Osteoblast (primary cell): Measurements from ENCODE around the gene CLDN5. TPM values are rescaled to one million over a fixed set of nuclear protein-coding genes. Genes with fewer than 3 reads are reported as not detected.
A peak's percentile ranks its signal among the peaks of the same experiment; 100 is the strongest.

Experiments used
- DNase-seq: peaks from one replicate; pipeline ENCODE4 v3.0.0; 2011; ENCODE audit warnings: low spot score, mixed read lengths; ENCODE audit not compliant: insufficient read length; ENCODE audit errors: missing footprints
- H2AFZ ChIP-seq: 2 replicates; pipeline ENCODE4 v1.6.0; 2011; ENCODE audit warnings: mild to moderate bottlenecking, low read length
- H3K27ac ChIP-seq: 2 replicates; pipeline ENCODE4 v1.5.1; 2011; ENCODE audit warnings: mild to moderate bottlenecking, low read depth, low read length, moderate library complexity
- H3K27me3 ChIP-seq: 2 replicates; pipeline ENCODE4 v1.6.0; 2012; ENCODE audit warnings: mild to moderate bottlenecking, control low read depth, inconsistent platforms, low read length, moderate library complexity; ENCODE audit not compliant: insufficient read depth
- H3K36me3 ChIP-seq: 2 replicates; pipeline ENCODE4 v1.5.1; 2011; ENCODE audit warnings: mild to moderate bottlenecking, low read length, control low read depth, moderate library complexity; ENCODE audit not compliant: insufficient read depth
- H3K4me1 ChIP-seq: 2 replicates; pipeline ENCODE4 v1.5.1; 2011; ENCODE audit warnings: mild to moderate bottlenecking, low read length, control low read depth, moderate library complexity; ENCODE audit not compliant: insufficient read depth
- H3K4me2 ChIP-seq: 2 replicates; pipeline ENCODE4 v1.6.0; 2011; ENCODE audit warnings: mild to moderate bottlenecking, low read length; ENCODE audit not compliant: insufficient read depth
- H3K4me3 ChIP-seq: fragments of 200-600 bp; sonication (generic); 3 replicates; pipeline ENCODE4 v1.5.1; 2012; ENCODE audit warnings: mild to moderate bottlenecking, low read length, inconsistent platforms; ENCODE audit not compliant: insufficient read depth
- H3K79me2 ChIP-seq: 2 replicates; pipeline ENCODE4 v1.6.0; 2012; ENCODE audit warnings: mild to moderate bottlenecking, low read length, control low read depth, inconsistent platforms; ENCODE audit not compliant: insufficient read depth
- H3K9me3 ChIP-seq: 2 replicates; pipeline ENCODE4 v1.5.1; 2011; ENCODE audit warnings: low read depth, low read length, control low read depth
- H4K20me1 ChIP-seq: 2 replicates; pipeline ENCODE4 v1.6.0; 2012; ENCODE audit warnings: mild to moderate bottlenecking, low read length, control low read depth; ENCODE audit not compliant: insufficient read depth
- total RNA-seq: library from RNA; depleted of rRNA; stranded (reverse); fragments of >200 nt; gene quantifications from 2 replicates; pipeline ENCODE4 v1.2.3, GENCODE V29; 2012
- TF ChIP-seq, protein P1 (sequence below): IDR thresholded peaks from 2 replicates; pipeline ENCODE4 v1.5.1; 2011; ENCODE audit warnings: mild to moderate bottlenecking, low read depth, low read length, moderate library complexity; ENCODE audit errors: extremely low read depth

CLDN5 gene
- total RNA-seq, 1 donor, result not detected

DNA sequence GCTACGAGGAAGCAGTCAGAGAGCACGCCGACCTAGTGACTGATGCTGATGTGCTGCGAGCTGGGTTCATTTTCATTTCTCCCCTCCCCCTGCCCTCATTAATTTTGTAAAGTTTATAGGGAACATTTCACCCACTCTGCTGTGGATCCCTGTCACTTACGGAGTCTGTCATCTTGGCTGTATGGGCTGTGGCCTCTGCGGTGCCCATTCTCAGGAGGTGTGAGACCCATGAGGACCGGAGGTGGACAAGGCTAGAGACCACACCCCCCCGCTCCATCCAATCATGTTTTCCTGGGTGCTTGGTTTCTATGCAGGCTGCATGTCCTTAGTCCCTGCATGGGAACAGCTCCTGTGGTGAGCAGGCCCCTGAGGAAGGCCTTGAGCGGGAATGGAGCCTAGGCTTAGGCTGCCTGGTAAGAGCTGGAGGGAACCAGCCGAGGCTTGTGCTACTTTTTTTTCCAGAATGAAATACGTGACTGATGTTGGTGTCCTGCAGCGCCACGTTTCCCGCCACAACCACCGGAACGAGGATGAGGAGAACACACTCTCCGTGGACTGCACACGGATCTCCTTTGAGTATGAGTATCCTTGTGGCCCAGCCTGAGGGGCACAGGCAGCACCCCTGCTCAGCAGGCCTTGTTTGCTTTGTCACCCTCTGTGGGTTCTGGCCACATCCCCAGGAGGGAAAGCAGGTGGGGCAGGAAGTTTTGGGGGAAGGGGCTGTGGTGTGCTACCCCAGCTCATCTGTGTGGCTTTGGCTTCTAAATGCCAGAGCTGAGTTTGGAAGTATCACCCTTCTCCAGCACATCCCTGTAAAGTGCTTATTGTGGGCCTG is 19.1 kb downstream of the CLDN5 start:
- Histone ChIP-seq H3K4me1 (no peaks in the 10 kb centered on the region), H3K4me3 (no peak overlapping the region), H2AFZ (no peak overlapping the region), H3K4me2 (no peak overlapping the region), H3K27ac (no peak overlapping the region), H3K79me2 (no peaks in the 10 kb centered on the region), H3K27me3 (no peaks in the 10 kb centered on the region), H3K36me3 (no peaks in the 10 kb centered on the region), H4K20me1 (no peaks in the 10 kb centered on the region), H3K9me3 (no peaks in the 10 kb centered on the region)
- DNase-seq, result peak; percentile 15
- TF ChIP-seq, protein P1, sequence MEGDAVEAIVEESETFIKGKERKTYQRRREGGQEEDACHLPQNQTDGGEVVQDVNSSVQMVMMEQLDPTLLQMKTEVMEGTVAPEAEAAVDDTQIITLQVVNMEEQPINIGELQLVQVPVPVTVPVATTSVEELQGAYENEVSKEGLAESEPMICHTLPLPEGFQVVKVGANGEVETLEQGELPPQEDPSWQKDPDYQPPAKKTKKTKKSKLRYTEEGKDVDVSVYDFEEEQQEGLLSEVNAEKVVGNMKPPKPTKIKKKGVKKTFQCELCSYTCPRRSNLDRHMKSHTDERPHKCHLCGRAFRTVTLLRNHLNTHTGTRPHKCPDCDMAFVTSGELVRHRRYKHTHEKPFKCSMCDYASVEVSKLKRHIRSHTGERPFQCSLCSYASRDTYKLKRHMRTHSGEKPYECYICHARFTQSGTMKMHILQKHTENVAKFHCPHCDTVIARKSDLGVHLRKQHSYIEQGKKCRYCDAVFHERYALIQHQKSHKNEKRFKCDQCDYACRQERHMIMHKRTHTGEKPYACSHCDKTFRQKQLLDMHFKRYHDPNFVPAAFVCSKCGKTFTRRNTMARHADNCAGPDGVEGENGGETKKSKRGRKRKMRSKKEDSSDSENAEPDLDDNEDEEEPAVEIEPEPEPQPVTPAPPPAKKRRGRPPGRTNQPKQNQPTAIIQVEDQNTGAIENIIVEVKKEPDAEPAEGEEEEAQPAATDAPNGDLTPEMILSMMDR, result no peak

DNA sequence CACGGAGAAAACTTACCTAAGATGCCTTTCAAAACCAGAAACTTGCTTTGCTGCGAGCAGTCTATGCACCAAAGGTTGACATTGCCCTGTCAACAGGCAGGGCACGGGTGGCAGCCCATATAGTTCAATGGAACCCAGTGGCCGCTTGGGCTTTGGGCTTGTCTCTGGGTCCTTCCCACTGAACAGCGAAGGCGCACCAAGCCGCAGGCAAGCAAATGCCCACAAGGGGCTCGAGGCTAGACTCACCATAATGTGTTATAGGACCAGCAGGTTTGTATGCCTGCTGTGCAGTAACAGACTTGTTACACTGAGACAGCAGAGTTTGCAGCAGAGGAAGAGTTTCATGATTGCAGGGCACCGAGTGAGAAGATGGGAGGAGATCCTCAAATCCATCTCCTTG is 20.3 kb downstream of the CLDN5 start:
- Histone ChIP-seq H3K79me2 (no peaks in the 10 kb centered on the region), H3K4me1 (no peaks in the 10 kb centered on the region), H4K20me1 (no peaks in the 10 kb centered on the region), H3K27me3 (no peaks in the 10 kb centered on the region), H3K27ac (no peak overlapping the region), H3K9me3 (no peaks in the 10 kb centered on the region), H3K36me3 (no peaks in the 10 kb centered on the region), H3K4me3 (no peak overlapping the region), H2AFZ (no peak overlapping the region), H3K4me2 (no peak overlapping the region)
- DNase-seq, result peak; percentile 34
- TF ChIP-seq, protein P1, result no peak

DNA sequence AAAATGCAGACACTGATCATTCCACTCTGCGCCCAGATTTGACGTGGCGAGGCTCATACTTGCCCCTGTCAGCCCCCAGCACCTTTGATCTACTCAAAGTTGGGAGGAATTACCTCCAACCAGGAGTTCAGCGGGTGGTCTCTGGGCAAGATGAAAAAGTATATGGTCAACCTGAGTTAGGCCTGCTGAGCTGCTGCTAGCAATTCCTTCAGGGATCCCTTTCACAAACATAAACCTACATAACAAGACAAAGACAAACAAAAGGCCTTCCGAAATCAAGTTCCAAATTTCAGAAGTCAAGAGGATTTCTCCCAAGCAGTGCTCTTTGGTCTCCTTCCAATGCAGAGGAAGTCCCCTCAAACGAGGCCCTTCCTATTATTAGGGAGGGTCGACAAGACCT is 20.8 kb downstream of the CLDN5 start:
- H3K27me3 ChIP-seq, result no peaks in the 10 kb centered on the region
- H3K36me3 ChIP-seq, result no peaks in the 10 kb centered on the region
- no peak overlapping the region for H3K4me2 ChIP-seq
- H3K9me3 ChIP-seq, result no peaks in the 10 kb centered on the region
- DNase-seq, result no peak
- H3K27ac ChIP-seq, result no peak overlapping the region
- H3K79me2 ChIP-seq, result no peaks in the 10 kb centered on the region
- no peaks in the 10 kb centered on the region for H4K20me1 ChIP-seq
- H3K4me3 ChIP-seq, result no peak overlapping the region
- TF ChIP-seq, protein P1, result no peak
- H3K4me1 ChIP-seq, result no peaks in the 10 kb centered on the region
- H2AFZ ChIP-seq, result no peak overlapping the region

DNA sequence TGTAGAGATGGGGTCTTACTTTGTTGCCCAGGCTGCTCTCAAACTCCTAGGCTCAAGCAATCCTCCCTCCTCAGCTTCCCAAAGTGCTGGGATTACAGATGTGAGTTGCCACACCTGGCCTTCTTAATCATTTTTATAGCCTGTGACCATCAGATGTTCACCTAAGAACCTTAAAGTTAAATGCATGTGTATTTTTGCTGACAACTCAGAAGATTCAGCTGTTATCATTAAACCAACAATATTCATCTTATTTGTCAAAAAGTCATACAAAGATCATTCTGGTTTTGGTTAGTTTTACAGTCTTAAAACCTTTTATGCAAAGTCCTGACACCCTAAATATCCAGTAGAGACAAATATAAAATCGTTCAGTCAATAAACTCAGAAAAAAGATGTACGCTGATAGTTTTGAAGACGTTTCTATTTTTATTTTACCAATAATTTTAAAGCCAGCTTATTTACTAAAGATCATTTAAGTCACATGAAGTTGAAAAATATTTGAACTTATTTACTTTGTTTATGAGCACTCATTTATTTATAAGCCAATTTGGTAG is 22.2 kb downstream of the CLDN5 start:
- H4K20me1 ChIP-seq, result no peaks in the 10 kb centered on the region
- peaks cover 7% of the 10 kb centered on the region for H3K4me1 ChIP-seq
- TF ChIP-seq, protein P1, result no peak
- H3K36me3 ChIP-seq, result no peaks in the 10 kb centered on the region
- peak; percentile 17 for DNase-seq
- H3K9me3 ChIP-seq, result no peaks in the 10 kb centered on the region
- no peak overlapping the region for H3K4me2 ChIP-seq
- H3K27ac ChIP-seq, result no peak overlapping the region
- no peak overlapping the region for H3K4me3 ChIP-seq
- no peak overlapping the region for H2AFZ ChIP-seq
- no peaks in the 10 kb centered on the region for H3K79me2 ChIP-seq
- H3K27me3 ChIP-seq, result no peaks in the 10 kb centered on the region
